Coronary artery (tissue), 2 donors: ENCODE measurements around the gene GYG1.

Experiments used
- DNase-seq: peaks from one replicate; pipeline ENCODE4 v3.0.0-alpha.2; 2017; ENCODE audit warnings: low spot score
- H3K27ac ChIP-seq, 2 donors: fragments of 200-600 bp; sonication (generic); one replicate each; pipeline ENCODE4 v1.5.1; 2016 to 2019
- H3K4me3 ChIP-seq: fragments of 200-600 bp; sonication (generic); 2 replicates; pipeline ENCODE4 v1.5.1; 2016; ENCODE audit warnings: mild to moderate bottlenecking, moderate library complexity
- TF ChIP-seq, protein P1 (sequence below): fragments of 200-600 bp; sonication (generic); IDR thresholded peaks from one replicate; pipeline ENCODE4 v1.5.1; 2019; ENCODE audit warnings: antibody characterized with exemption

GYG1 gene

GRCh38 chr3:148991219-148992026, at the start of gene GYG1:
Gene GYG1, plus strand, starts transcription at chr3:148991540. Its CDS starts 101 bp downstream, at chr3:148991641.
- peak within 1 kb of the TSS; percentile 95 for H3K4me3 ChIP-seq
- peak within 1 kb of the TSS; percentile 95 to 98 for H3K27ac ChIP-seq
- TF ChIP-seq, protein P1, sequence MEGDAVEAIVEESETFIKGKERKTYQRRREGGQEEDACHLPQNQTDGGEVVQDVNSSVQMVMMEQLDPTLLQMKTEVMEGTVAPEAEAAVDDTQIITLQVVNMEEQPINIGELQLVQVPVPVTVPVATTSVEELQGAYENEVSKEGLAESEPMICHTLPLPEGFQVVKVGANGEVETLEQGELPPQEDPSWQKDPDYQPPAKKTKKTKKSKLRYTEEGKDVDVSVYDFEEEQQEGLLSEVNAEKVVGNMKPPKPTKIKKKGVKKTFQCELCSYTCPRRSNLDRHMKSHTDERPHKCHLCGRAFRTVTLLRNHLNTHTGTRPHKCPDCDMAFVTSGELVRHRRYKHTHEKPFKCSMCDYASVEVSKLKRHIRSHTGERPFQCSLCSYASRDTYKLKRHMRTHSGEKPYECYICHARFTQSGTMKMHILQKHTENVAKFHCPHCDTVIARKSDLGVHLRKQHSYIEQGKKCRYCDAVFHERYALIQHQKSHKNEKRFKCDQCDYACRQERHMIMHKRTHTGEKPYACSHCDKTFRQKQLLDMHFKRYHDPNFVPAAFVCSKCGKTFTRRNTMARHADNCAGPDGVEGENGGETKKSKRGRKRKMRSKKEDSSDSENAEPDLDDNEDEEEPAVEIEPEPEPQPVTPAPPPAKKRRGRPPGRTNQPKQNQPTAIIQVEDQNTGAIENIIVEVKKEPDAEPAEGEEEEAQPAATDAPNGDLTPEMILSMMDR, result no peak
- DNase-seq, result peak; percentile 89

GRCh38 chr3:148943506-148944205, 47.7 kb upstream of the GYG1 start:
- Histone ChIP-seq H3K4me3 (no peak overlapping the region), H3K27ac (no peak overlapping the region)
- TF ChIP-seq, protein P1, result peak; percentile 32
- no peak for DNase-seq

DNA sequence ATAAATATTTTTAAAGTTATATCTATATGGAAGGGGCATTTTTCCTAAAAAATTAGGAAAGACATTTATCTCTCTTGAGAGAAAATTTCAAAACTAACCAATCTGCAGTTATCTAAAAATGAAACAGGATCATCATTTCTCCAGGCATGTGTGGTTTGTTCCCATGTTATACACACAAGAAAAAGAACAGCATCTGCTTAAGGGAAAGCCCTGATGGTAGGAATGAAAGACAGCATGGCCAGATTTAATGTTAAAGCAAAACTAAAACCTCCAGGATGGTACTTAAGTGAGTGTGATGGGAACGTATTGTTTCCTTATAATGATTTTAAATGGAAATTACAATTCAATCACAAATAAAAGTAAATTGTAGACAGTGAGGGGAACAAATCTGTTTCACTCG, 46.2 kb upstream of the GYG1 start:
- TF ChIP-seq, protein P1, result no peak
- Histone ChIP-seq H3K4me3 (no peak overlapping the region), H3K27ac (no peak overlapping the region)
- no peak for DNase-seq

DNA sequence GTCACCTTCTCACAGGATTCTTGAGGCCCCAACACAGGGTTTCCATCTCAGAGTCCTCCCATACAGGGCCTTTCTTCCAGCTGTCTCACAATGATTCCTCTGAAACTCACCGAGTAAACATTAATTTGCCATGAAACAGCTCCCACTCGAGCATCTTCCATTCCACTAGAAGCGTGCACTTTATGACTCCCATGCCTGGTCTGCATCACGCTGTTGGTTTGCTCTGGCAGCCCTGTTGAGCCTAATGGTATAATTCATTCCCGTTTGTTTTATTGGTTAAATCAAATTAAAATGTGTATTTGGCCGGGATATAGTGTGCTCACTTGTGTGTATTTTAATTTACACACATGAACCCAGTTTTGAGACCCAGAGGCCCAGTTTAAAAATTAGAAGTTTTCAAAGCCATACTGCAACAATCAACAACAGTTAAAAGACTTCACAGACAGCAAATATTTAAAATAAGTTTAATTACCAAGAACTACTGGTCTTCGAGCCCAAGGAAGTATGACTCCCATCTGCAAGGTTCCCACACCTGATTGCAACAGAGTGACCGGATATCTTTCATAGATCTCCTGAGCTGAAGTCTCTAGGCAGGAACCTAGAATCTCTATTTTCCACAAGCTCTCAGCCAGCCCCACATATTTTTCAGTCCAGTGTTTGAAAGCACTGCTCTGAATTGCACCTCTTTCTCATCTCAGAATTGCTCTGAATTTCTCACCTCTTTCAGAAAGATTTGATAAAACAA, 42.3 kb upstream of the GYG1 start:
- Histone ChIP-seq H3K27ac (no peak overlapping the region), H3K4me3 (no peak overlapping the region)
- DNase-seq, result no peak
- TF ChIP-seq, protein P1, result no peak

DNA sequence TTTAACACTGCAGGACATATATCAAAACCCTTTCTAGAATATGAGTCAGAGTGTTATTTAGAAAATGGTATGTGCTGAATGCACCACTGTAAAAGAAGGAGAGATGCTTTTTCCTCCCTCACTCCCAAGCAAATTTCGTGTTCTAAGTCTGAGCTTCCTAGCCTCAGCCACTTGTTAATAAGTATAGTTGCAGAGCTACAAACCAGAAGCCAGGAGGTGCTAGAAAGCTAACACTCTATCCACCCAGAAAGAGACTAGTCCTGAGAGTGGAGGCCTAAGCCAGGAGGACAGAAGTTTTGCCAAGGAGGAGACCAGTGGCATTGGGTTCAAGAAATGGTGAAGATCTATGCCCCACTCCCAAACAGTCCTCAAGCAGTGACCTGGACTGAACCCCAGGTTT, 40.5 kb upstream of the GYG1 start:
- no peak overlapping the region for H3K27ac ChIP-seq
- TF ChIP-seq, protein P1, result no peak
- no peak overlapping the region for H3K4me3 ChIP-seq
- no peak for DNase-seq

- no peak overlapping the region for H3K4me3 ChIP-seq
- no peak for DNase-seq
- TF ChIP-seq, protein P1, result no peak
- no peak overlapping the region for H3K27ac ChIP-seq
These were observed 39.6 kb upstream of the GYG1 start for GRCh38 chr3:148951599-148952361.
